HepG2 (cell line): ENCODE measurements around the gene ZNF217. TPM values are rescaled to one million over a fixed set of nuclear protein-coding genes. Genes with fewer than 3 reads are reported as not detected.

Experiments used
- ATAC-seq: fragments of 200-7000 bp; cut with Tn5 transposase; 3 replicates; pipeline ENCODE4 v1.9.1; 2020; ENCODE audit warnings: mild to moderate bottlenecking, moderate library complexity
- BruUV-seq: library from RNA; stranded (reverse); fragments of 400-500 nt; replicated peaks from 2 replicates; lab custom pipeline; 2021; lab: Mats Ljungman, UMichigan
- CTCF ChIA-PET: fragments of 300-600 bp; formaldehyde crosslinking; extraction: SDS; loops from one replicate; lab custom pipeline; 2021; ENCODE audit warnings: low total read pairs, inconsistent platforms, low intra/inter-chr PET ratio; lab: Yijun Ruan, JAX
- POLR2A ChIA-PET: fragments of 350-600 bp; sonication (Branson Sonifier 250); formaldehyde crosslinking; loops from one replicate; lab custom pipeline; 2020; ENCODE audit warnings: antibody characterized with exemption, inconsistent platforms; lab: Yijun Ruan, JAX
- DNase-seq: peaks from one replicate; pipeline ENCODE4 v3.0.0-alpha.2; 2015; ENCODE audit warnings: low spot score
- FAIRE-seq: peaks from 3 replicates; lab custom pipeline; 2011; peaks lifted over from hg19 to GRCh38; lab: Jason Lieb, UNC
- H2AFZ ChIP-seq: one replicate; pipeline ENCODE4 v1.6.1; 2011; ENCODE audit warnings: low read length, inconsistent platforms
- H3K27ac ChIP-seq: fragments of 300-600 bp; 3 replicates; pipeline ENCODE4 v1.8.0; 2011; ENCODE audit warnings: mixed run types, mild to moderate bottlenecking, mixed read lengths, low read length, inconsistent platforms; ENCODE audit not compliant: insufficient read depth; ENCODE audit errors: extremely low read length
- H3K27me3 ChIP-seq, 2 experiments: fragments of 200-600 bp in 1 of 2; 2 replicates in 1 of 2; 3 replicates in 1 of 2; pipeline versions ENCODE4 v1.6.0 to v1.8.0; 2011; ENCODE audit warnings: low read length in 2 of 2, mild to moderate bottlenecking in 2 of 2, moderate library complexity in 2 of 2, inconsistent platforms in 1 of 2; ENCODE audit not compliant: insufficient read depth in 2 of 2, control insufficient read depth in 1 of 2
- H3K36me3 ChIP-seq, 2 experiments: fragments of 200-600 bp in 1 of 2; replicated peaks in 1 of 2; 2 replicates in 1 of 2; 3 replicates in 1 of 2; pipeline versions ENCODE4 v1.5.1 to v1.8.0; 2011; ENCODE audit warnings: low read length in 2 of 2, inconsistent platforms in 1 of 2; ENCODE audit not compliant: insufficient read depth in 2 of 2, control insufficient read depth in 1 of 2
- H3K4me1 ChIP-seq: 2 replicates; pipeline ENCODE4 v1.5.1; 2012; ENCODE audit warnings: low read length, inconsistent platforms; ENCODE audit not compliant: insufficient read depth
- H3K4me2 ChIP-seq: 2 replicates; pipeline ENCODE4 v1.6.0; 2011; ENCODE audit warnings: low read depth, low read length, inconsistent platforms
- H3K4me3 ChIP-seq, 3 experiments: fragments of 200-600 bp in 1 of 3; sonication (generic), shearing (Covaris generic) in 1 of 3; replicated peaks in 1 of 3; 2 replicates each; pipeline ENCODE4 v1.5.1; 2011 to 2016; ENCODE audit warnings: low read length in 3 of 3, inconsistent platforms in 2 of 3, low read depth in 2 of 3, mild to moderate bottlenecking in 2 of 3, control low read depth in 1 of 3, mixed read lengths in 1 of 3; ENCODE audit not compliant: insufficient read depth in 1 of 3
- H3K79me2 ChIP-seq: one replicate; pipeline ENCODE4 v1.6.1; 2011; ENCODE audit warnings: low read length, inconsistent platforms; ENCODE audit not compliant: insufficient read depth
- H3K9ac ChIP-seq: 2 replicates; pipeline ENCODE4 v1.6.0; 2011; ENCODE audit warnings: mild to moderate bottlenecking, low read depth, low read length, inconsistent platforms; ENCODE audit not compliant: insufficient read depth
- H3K9me3 ChIP-seq: 2 replicates; pipeline ENCODE4 v1.5.1; 2012; ENCODE audit warnings: mild to moderate bottlenecking, low read length
- H4K20me1 ChIP-seq: 2 replicates; pipeline ENCODE4 v1.6.0; 2011; ENCODE audit warnings: inconsistent platforms, mild to moderate bottlenecking, low read length, moderate library complexity; ENCODE audit not compliant: insufficient read depth
- ATF1 ChIP-seq: IDR thresholded peaks from 2 replicates; pipeline ENCODE4 v1.6.1; 2016; ENCODE audit warnings: mild to moderate bottlenecking, control low read depth
- ATM ChIP-seq: fragments of 450-650 bp; IDR thresholded peaks from 2 replicates; pipeline ENCODE4 v1.7.1; 2017; ENCODE audit warnings: mild to moderate bottlenecking, borderline replicate concordance
- CREM ChIP-seq, 2 experiments: sonication (generic) in 1 of 2; formaldehyde crosslinking in 1 of 2; IDR thresholded peaks; 2 replicates each; pipeline versions ENCODE4 v1.4.0 to v1.6.1; 2016 to 2020; ENCODE audit warnings: antibody characterized with exemption in 1 of 2, mild to moderate bottlenecking in 1 of 2, missing genetic modification reagents in 1 of 2
- KDM5A ChIP-seq: fragments of 200-600 bp; sonication (generic); IDR thresholded peaks from 2 replicates; pipeline ENCODE4 v1.7.0; 2018; ENCODE audit warnings: antibody characterized with exemption, mild to moderate bottlenecking, low read length, borderline replicate concordance
- KLF12 ChIP-seq: sonication (generic); formaldehyde crosslinking; IDR thresholded peaks from 2 replicates; pipeline ENCODE4 v1.4.0; 2020; ENCODE audit warnings: missing genetic modification reagents, borderline replicate concordance
- NAIF1 ChIP-seq: sonication (generic); formaldehyde crosslinking; IDR thresholded peaks from 2 replicates; pipeline ENCODE4 v1.5.0; 2020; ENCODE audit warnings: mild to moderate bottlenecking, missing genetic modification reagents, borderline replicate concordance
- RBM22 ChIP-seq: fragments of 200-400 bp; formaldehyde crosslinking; optimal IDR thresholded peaks from 2 replicates; pipeline ENCODE3; 2017; ENCODE audit warnings: mild to moderate bottlenecking, low read length, moderate library complexity
- ZC3H4 ChIP-seq: sonication (generic); formaldehyde crosslinking; IDR thresholded peaks from 2 replicates; pipeline ENCODE4 v1.4.0; 2020; ENCODE audit warnings: missing genetic modification reagents, borderline replicate concordance
- ZKSCAN1 ChIP-seq: fragments of 150-350 bp; IDR thresholded peaks from 2 replicates; pipeline ENCODE4 v1.6.1; 2014; ENCODE audit warnings: low read length
- ZNF260 ChIP-seq: sonication (generic); formaldehyde crosslinking; IDR thresholded peaks from 2 replicates; pipeline ENCODE4 v1.4.0; 2020; ENCODE audit warnings: missing genetic modification reagents, low read depth, mild to moderate bottlenecking, borderline replicate concordance
- ZNF589 ChIP-seq: sonication (generic); formaldehyde crosslinking; conservative IDR thresholded peaks from 2 replicates; pipeline ENCODE4 v1.8.0; 2022; ENCODE audit warnings: mild to moderate bottlenecking, moderate library complexity, missing genetic modification reagents
- ZNF850 ChIP-seq: sonication (generic); formaldehyde crosslinking; conservative IDR thresholded peaks from 2 replicates; pipeline ENCODE4 v1.9.0; 2021; ENCODE audit warnings: mild to moderate bottlenecking, missing genetic modification reagents
- WGBS: methylation state at CpG from one replicate; pipeline ENCODE4 v1.1.6; 2017; ENCODE audit warnings: low lambda C conversion rate; 5-methylcytosine and 5-hydroxymethylcytosine counted together
- in situ Hi-C: cut with HindIII; loops from 2 replicates; pipeline ENCODE4 v1.10.0; 2017; ENCODE audit warnings: low pct_unique_long_range_greater_than_20kb; ENCODE audit not compliant: extremely low pct_ligation_motif_present
- intact Hi-C: fragments of 100-400 bp; cut with micrococcal nuclease; formaldehyde crosslinking; loops from one replicate; pipeline ENCODE4 v1.10.0; 2022; ENCODE audit not compliant: unreplicated experiment
- polyA plus RNA-seq, 8 experiments: library from polyadenylated mRNA; depleted of rRNA in 3 of 8; stranded (reverse) in 7 of 8; unstranded in 1 of 8; fragments of >200 nt; fragmentation: Illumina TruSeq in 4 of 8; extraction: Trizol in 4 of 8; gene quantifications; 2 replicates each; pipeline versions ENCODE4 v1.2.1 to v1.2.3, GENCODE V29; 2011 to 2016; ENCODE audit warnings: low read depth in 4 of 8, missing spikeins in 1 of 8, mixed read lengths in 1 of 8; ENCODE audit not compliant: insufficient read depth in 1 of 8
- total RNA-seq, 5 experiments: library from RNA; depleted of rRNA; stranded (reverse); fragments of >200 nt; fragmentation: Illumina TruSeq; extraction: Trizol; gene quantifications; 2 replicates each; pipeline ENCODE4 v1.2.3, GENCODE V29; 2016; ENCODE audit warnings: low read depth in 1 of 5
- TF ChIP-seq, protein P1 (sequence below): sonication (generic); formaldehyde crosslinking; IDR thresholded peaks from 2 replicates; pipeline ENCODE4 v1.4.0; 2020; ENCODE audit warnings: missing genetic modification reagents
- TF ChIP-seq, protein P2 (sequence below): IDR thresholded peaks from 2 replicates; pipeline ENCODE4 v1.6.1; 2016; ENCODE audit warnings: low read depth, control low read depth
- TF ChIP-seq, protein P3 (sequence below): sonication (generic); formaldehyde crosslinking; conservative IDR thresholded peaks from 2 replicates; pipeline ENCODE4 v1.4.0; 2020; ENCODE audit warnings: missing genetic modification reagents
- TF ChIP-seq, protein P4 (sequence below): sonication (generic); formaldehyde crosslinking; IDR thresholded peaks from 2 replicates; pipeline ENCODE4 v1.4.0; 2020; ENCODE audit warnings: missing genetic modification reagents, mild to moderate bottlenecking, borderline replicate concordance
- TF ChIP-seq, protein P5 (sequence below), 2 experiments: sonication (generic) in 1 of 2; formaldehyde crosslinking in 1 of 2; IDR thresholded peaks; 2 replicates each; pipeline versions ENCODE4 v1.4.0 to v1.6.1; 2018 to 2020; ENCODE audit warnings: missing genetic modification reagents in 2 of 2, borderline replicate concordance in 1 of 2, low read depth in 1 of 2, mild to moderate bottlenecking in 1 of 2, missing biosample characterization in 1 of 2

The ZNF217 gene
- total and polyA plus RNA-seq, 2 of the 13 experiments (the other 11 are each of a cell fraction or from before 2014, with no cell fraction given): 22.3 to 29.8 TPM

DNA sequence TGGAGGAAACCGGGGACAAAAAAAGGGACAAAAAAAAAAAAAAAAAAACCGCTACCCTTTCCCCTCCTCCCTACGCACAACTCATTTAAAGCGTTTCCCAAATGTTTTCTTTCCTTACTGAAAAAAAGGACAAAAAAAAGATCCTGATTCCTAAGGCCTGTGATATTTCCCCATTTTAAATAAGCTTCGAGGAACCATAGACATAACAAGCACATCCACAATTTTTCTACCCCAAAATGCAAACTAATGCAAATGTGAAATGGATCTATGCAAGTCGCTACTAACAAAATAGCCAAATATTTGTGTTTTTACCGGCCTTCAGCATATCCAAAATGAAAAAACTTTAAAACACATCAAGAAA, 1.4 kb upstream of the ZNF217 start:
- Histone ChIP-seq H2AFZ (no peak overlapping the region), H3K27ac (peak overlapping the region; percentile 86), H3K9me3 (no peaks in the 10 kb centered on the region), H3K36me3 (no peaks in the 10 kb centered on the region), H3K27me3 (no peaks in the 10 kb centered on the region; a peak in 1 of 5 replicates), H3K4me1 (peaks cover 43% of the 10 kb centered on the region), H3K4me2 (peak overlapping the region; percentile 99), H3K4me3 (peak overlapping the region; percentile 73 to 89 (median 80)), H3K79me2 (peaks cover 37% of the 10 kb centered on the region), H4K20me1 (no peaks in the 10 kb centered on the region), H3K9ac (peak overlapping the region; percentile 87)
- no peak for DNase-seq
- CTCF ChIA-PET: interaction anchor here (2.5 kb wide), 1 partner anchor 16 kb away, joined by 18 read pairs; no protein-coding TSS in a partner anchor
- WGBS: under 1% methylated on average over 7 of the region's 7 CpGs
- TSS peak; percentile 88 for BruUV-seq
- intact Hi-C loops (loop anchor here (1.0 to 5.0 kb wide), 2 partner anchors 142 to 274 kb away; no protein-coding TSS in a partner anchor), in situ Hi-C loops (no loop called here)
- FAIRE-seq: no peak
- ATAC-seq: no peak
- POLR2A ChIA-PET: interaction anchor here (0.8 to 9.2 kb wide), 30 partner anchors 9 to 554 kb away, joined by 3 to 164 read pairs (median 7); no protein-coding TSS in a partner anchor
- no peak for TF ChIP-seq ZNF260
- TF ChIP-seq KLF12 (CRISPR knock-in tag): 0 out of 2 replicates have a peak, but pooled peaks have one; percentile 0
- peak; percentile 84; the same call in 1 of the 2 replicates for TF ChIP-seq ZC3H4 (CRISPR knock-in tag)
- TF ChIP-seq CREM (IDR thresholded peaks at IDR 0.05): 0 out of 2 replicates have a peak, but pooled peaks have one; percentile 21
- TF ChIP-seq CREM (CRISPR knock-in tag; IDR thresholded peaks at IDR 0.05): no peak
- TF ChIP-seq, protein P1, sequence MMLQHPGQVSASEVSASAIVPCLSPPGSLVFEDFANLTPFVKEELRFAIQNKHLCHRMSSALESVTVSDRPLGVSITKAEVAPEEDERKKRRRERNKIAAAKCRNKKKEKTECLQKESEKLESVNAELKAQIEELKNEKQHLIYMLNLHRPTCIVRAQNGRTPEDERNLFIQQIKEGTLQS (CRISPR knock-in tag): no peak
- TF ChIP-seq, protein P2, sequence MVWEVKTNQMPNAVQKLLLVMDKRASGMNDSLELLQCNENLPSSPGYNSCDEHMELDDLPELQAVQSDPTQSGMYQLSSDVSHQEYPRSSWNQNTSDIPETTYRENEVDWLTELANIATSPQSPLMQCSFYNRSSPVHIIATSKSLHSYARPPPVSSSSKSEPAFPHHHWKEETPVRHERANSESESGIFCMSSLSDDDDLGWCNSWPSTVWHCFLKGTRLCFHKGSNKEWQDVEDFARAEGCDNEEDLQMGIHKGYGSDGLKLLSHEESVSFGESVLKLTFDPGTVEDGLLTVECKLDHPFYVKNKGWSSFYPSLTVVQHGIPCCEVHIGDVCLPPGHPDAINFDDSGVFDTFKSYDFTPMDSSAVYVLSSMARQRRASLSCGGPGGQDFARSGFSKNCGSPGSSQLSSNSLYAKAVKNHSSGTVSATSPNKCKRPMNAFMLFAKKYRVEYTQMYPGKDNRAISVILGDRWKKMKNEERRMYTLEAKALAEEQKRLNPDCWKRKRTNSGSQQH: no peak
- no peak for TF ChIP-seq ZNF589 (CRISPR knock-in tag)
- TF ChIP-seq ZKSCAN1: no peak
- TF ChIP-seq NAIF1: no peak
- TF ChIP-seq KDM5A: 0 out of 2 replicates have a peak, but pooled peaks have one; percentile 24
- TF ChIP-seq ZNF850 (CRISPR knock-in tag): 0 out of 2 replicates have a peak, but pooled peaks have one; percentile 9
- TF ChIP-seq, protein P3, sequence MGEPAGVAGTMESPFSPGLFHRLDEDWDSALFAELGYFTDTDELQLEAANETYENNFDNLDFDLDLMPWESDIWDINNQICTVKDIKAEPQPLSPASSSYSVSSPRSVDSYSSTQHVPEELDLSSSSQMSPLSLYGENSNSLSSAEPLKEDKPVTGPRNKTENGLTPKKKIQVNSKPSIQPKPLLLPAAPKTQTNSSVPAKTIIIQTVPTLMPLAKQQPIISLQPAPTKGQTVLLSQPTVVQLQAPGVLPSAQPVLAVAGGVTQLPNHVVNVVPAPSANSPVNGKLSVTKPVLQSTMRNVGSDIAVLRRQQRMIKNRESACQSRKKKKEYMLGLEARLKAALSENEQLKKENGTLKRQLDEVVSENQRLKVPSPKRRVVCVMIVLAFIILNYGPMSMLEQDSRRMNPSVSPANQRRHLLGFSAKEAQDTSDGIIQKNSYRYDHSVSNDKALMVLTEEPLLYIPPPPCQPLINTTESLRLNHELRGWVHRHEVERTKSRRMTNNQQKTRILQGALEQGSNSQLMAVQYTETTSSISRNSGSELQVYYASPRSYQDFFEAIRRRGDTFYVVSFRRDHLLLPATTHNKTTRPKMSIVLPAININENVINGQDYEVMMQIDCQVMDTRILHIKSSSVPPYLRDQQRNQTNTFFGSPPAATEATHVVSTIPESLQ (CRISPR knock-in tag): 0 out of 2 replicates have a peak, but pooled peaks have one; percentile 1
- no peak for TF ChIP-seq ATM
- TF ChIP-seq ATF1: no peak
- TF ChIP-seq RBM22: no peak
- TF ChIP-seq, protein P4, sequence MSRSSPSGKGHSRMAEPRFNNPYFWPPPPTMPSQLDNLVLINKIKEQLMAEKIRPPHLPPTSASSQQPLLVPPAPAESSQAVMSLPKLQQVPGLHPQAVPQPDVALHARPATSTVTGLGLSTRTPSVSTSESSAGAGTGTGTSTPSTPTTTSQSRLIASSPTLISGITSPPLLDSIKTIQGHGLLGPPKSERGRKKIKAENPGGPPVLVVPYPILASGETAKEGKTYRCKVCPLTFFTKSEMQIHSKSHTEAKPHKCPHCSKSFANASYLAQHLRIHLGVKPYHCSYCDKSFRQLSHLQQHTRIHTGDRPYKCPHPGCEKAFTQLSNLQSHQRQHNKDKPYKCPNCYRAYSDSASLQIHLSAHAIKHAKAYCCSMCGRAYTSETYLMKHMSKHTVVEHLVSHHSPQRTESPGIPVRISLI (CRISPR knock-in tag): peak; percentile 11; the same call in 1 of the 2 replicates
- TF ChIP-seq, protein P5, sequence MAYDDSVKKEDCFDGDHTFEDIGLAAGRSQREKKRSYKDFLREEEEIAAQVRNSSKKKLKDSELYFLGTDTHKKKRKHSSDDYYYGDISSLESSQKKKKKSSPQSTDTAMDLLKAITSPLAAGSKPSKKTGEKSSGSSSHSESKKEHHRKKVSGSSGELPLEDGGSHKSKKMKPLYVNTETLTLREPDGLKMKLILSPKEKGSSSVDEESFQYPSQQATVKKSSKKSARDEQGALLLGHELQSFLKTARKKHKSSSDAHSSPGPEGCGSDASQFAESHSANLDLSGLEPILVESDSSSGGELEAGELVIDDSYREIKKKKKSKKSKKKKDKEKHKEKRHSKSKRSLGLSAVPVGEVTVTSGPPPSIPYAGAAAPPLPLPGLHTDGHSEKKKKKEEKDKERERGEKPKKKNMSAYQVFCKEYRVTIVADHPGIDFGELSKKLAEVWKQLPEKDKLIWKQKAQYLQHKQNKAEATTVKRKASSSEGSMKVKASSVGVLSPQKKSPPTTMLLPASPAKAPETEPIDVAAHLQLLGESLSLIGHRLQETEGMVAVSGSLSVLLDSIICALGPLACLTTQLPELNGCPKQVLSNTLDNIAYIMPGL (CRISPR knock-in tag; IDR thresholded peaks at IDR 0.05; ENCODE audit: borderline replicate concordance in 1 of 2, low read depth in 1 of 2): 0 out of 4 replicates have a peak, but pooled peaks of 1 of the 2 experiments have one; percentile 4
